Keratinocyte (primary cell): ENCODE measurements around the gene PLD4. TPM values are rescaled to one million over a fixed set of nuclear protein-coding genes. Genes with fewer than 3 reads are reported as not detected.
"Not testable (repeated sequence)": the region's sequence is repeated elsewhere in the genome, so short reads cannot be mapped to it uniquely, and the experiment has no call there.

Source experiments
- DNase-seq: peaks from one replicate; pipeline ENCODE4 v3.0.0-alpha.2; 2011; ENCODE audit warnings: low read depth, missing footprints, low spot score
- FAIRE-seq: peaks from 2 replicates; lab custom pipeline; 2011; peaks lifted over from hg19 to GRCh38; lab: Jason Lieb, UNC
- H2AFZ ChIP-seq: 2 replicates; pipeline ENCODE4 v1.6.0; 2012; ENCODE audit warnings: low read length, control low read depth, inconsistent platforms; ENCODE audit not compliant: control insufficient read depth
- H3K27ac ChIP-seq: 2 replicates; pipeline ENCODE4 v1.5.1; 2011; ENCODE audit warnings: low read length; ENCODE audit not compliant: control insufficient read depth, insufficient read depth
- H3K27me3 ChIP-seq: 3 replicates; pipeline ENCODE4 v1.6.0; 2011; ENCODE audit warnings: low read length; ENCODE audit not compliant: control insufficient read depth, insufficient read depth; ENCODE audit errors: extremely low read depth
- H3K36me3 ChIP-seq, 2 experiments: 2 replicates in 1 of 2; 3 replicates in 1 of 2; pipeline ENCODE4 v1.5.1; 2011; ENCODE audit warnings: low read length in 2 of 2, mild to moderate bottlenecking in 1 of 2; ENCODE audit not compliant: control insufficient read depth in 2 of 2, insufficient read depth in 2 of 2; ENCODE audit errors: extremely low read depth in 1 of 2
- H3K4me1 ChIP-seq: 3 replicates; pipeline ENCODE4 v1.5.1; 2011; ENCODE audit warnings: low read length; ENCODE audit not compliant: control insufficient read depth, insufficient read depth; ENCODE audit errors: extremely low read depth
- H3K4me2 ChIP-seq: 3 replicates; pipeline ENCODE4 v1.6.0; 2011; ENCODE audit warnings: low read depth, low read length; ENCODE audit not compliant: control insufficient read depth, insufficient read depth; ENCODE audit errors: extremely low read depth
- H3K4me3 ChIP-seq, 3 experiments: fragments of 200-600 bp in 1 of 3; sonication (generic) in 1 of 3; 2 replicates in 2 of 3; 3 replicates in 1 of 3; pipeline ENCODE4 v1.5.1; 2011 to 2016; ENCODE audit warnings: low read length in 3 of 3, mild to moderate bottlenecking in 3 of 3, control low read depth in 2 of 3, inconsistent platforms in 1 of 3, low read depth in 1 of 3, mixed read lengths in 1 of 3, mixed run types in 1 of 3, moderate library complexity in 1 of 3; ENCODE audit not compliant: control insufficient read depth in 2 of 3, insufficient read depth in 2 of 3; ENCODE audit errors: extremely low read depth in 1 of 3
- H3K79me2 ChIP-seq: 2 replicates; pipeline ENCODE4 v1.6.0; 2012; ENCODE audit warnings: low read length; ENCODE audit not compliant: control insufficient read depth, insufficient read depth
- H3K9ac ChIP-seq: 3 replicates; pipeline ENCODE4 v1.6.0; 2011; ENCODE audit warnings: low read length; ENCODE audit not compliant: control insufficient read depth, insufficient read depth; ENCODE audit errors: extremely low read depth
- H3K9me1 ChIP-seq: 3 replicates; pipeline ENCODE4 v1.6.0; 2011; ENCODE audit warnings: low read length; ENCODE audit not compliant: control insufficient read depth, insufficient read depth; ENCODE audit errors: extremely low read depth
- H3K9me3 ChIP-seq: 2 replicates; pipeline ENCODE4 v1.5.1; 2012; ENCODE audit warnings: low read depth, low read length; ENCODE audit not compliant: control insufficient read depth
- H4K20me1 ChIP-seq: 3 replicates; pipeline ENCODE4 v1.6.0; 2011; ENCODE audit warnings: low read length; ENCODE audit not compliant: control insufficient read depth, insufficient read depth; ENCODE audit errors: extremely low read depth
- EZH2 ChIP-seq: IDR thresholded peaks from one replicate; pipeline ENCODE4 v1.6.1; 2012; ENCODE audit warnings: inconsistent platforms, mild to moderate bottlenecking, low read length, moderate library complexity
- dilution Hi-C: fragments of 300-500 bp; cut with MboI; formaldehyde crosslinking; loops from one replicate; pipeline ENCODE4 v1.7.0; 2020; ENCODE audit warnings: low sequenced_read_pairs; ENCODE audit not compliant: extremely low pct_ligation_motif_present
- polyA plus RNA-seq, 5 experiments: library from polyadenylated mRNA; depleted of rRNA in 3 of 5; stranded (reverse) in 3 of 5; stranded (forward) in 1 of 5; unstranded in 1 of 5; fragments of >200 nt; gene quantifications; 1 replicate in 1 of 5; 2 replicates in 3 of 5; 3 replicates in 1 of 5; pipeline versions ENCODE4 v1.2.1 to v1.2.3, GENCODE V29; 2011 to 2012; ENCODE audit warnings: missing spikeins in 2 of 5, low read depth in 1 of 5, low replicate concordance in 1 of 5
- TF ChIP-seq, protein P1 (sequence below), 3 experiments: IDR thresholded peaks in 1 of 3; conservative IDR thresholded peaks in 1 of 3; optimal IDR thresholded peaks in 1 of 3; 2 replicates in 2 of 3; 3 replicates in 1 of 3; pipeline versions ENCODE3 to v1.5.1; 2011; ENCODE audit warnings: low read length in 3 of 3, mild to moderate bottlenecking in 3 of 3, moderate library complexity in 2 of 3, control low read depth in 1 of 3, inconsistent platforms in 1 of 3; ENCODE audit not compliant: insufficient read depth in 2 of 3; ENCODE audit errors: extremely low read depth in 1 of 3

The PLD4 gene
- polyA plus RNA-seq, 1 donor (not counting 4 experiments of a cell fraction or from before 2014, with no cell fraction given) = not detected

- not testable (repeated sequence) for FAIRE-seq, H3K4me1 ChIP-seq
Observed at GRCh38 chr14:104947201-104947600, 22.5 kb downstream of the PLD4 start.

GRCh38 chr14:104947881-104948735, 23.4 kb downstream of the PLD4 start:
- FAIRE-seq, H3K4me1 ChIP-seq, H2AFZ ChIP-seq, dilution Hi-C loops, H3K9me1 ChIP-seq, H3K9me3 ChIP-seq, H3K4me2 ChIP-seq, H3K27ac ChIP-seq, DNase-seq, H3K79me2 ChIP-seq, H4K20me1 ChIP-seq, H3K9ac ChIP-seq, H3K4me3 ChIP-seq, H3K27me3 ChIP-seq: not testable (repeated sequence)
- peaks cover 1 to 19% of the 10 kb centered on the region in 2 experiments for H3K36me3 ChIP-seq

More at GRCh38 chr14:104947201-104947600, 22.5 kb downstream of the PLD4 start:
- H3K9ac ChIP-seq, H3K27ac ChIP-seq, H2AFZ ChIP-seq, DNase-seq, H3K4me3 ChIP-seq, H3K9me1 ChIP-seq, dilution Hi-C loops, H3K79me2 ChIP-seq, H4K20me1 ChIP-seq, H3K4me2 ChIP-seq, H3K27me3 ChIP-seq, H3K9me3 ChIP-seq: not testable (repeated sequence)
- peaks cover 1 to 21% of the 10 kb centered on the region in 2 experiments for H3K36me3 ChIP-seq

GRCh38 chr14:104948736-104949031, 24.0 kb downstream of the PLD4 start:
- no peaks in the 10 kb centered on the region for H3K27me3 ChIP-seq

GRCh38 chr14:104949406-104949955, 24.8 kb downstream of the PLD4 start:
- dilution Hi-C loops, H3K9me3 ChIP-seq, H2AFZ ChIP-seq, H3K9ac ChIP-seq, H3K4me3 ChIP-seq, H3K79me2 ChIP-seq, FAIRE-seq, DNase-seq, H3K9me1 ChIP-seq, H3K4me2 ChIP-seq, H3K4me1 ChIP-seq, H3K27me3 ChIP-seq, H3K27ac ChIP-seq, H4K20me1 ChIP-seq: not testable (repeated sequence)
- peaks cover 13 to 28% of the 10 kb centered on the region in 2 experiments for H3K36me3 ChIP-seq

More at GRCh38 chr14:104948736-104949031, 24.0 kb downstream of the PLD4 start:
- no peak for DNase-seq
- Histone ChIP-seq H3K9me1 (no peaks in the 10 kb centered on the region), H3K4me1 (no peaks in the 10 kb centered on the region), H2AFZ (no peak overlapping the region), H3K4me2 (no peak overlapping the region), H3K79me2 (no peaks in the 10 kb centered on the region), H3K4me3 (no peak overlapping the region), H3K9me3 (no peaks in the 10 kb centered on the region), H3K27ac (no peak overlapping the region), H3K36me3 (peaks cover 7 to 22% of the 10 kb centered on the region in 2 experiments), H3K9ac (no peak overlapping the region), H4K20me1 (peaks cover 3% of the 10 kb centered on the region)
- no peak for TF ChIP-seq EZH2
- TF ChIP-seq, protein P1, sequence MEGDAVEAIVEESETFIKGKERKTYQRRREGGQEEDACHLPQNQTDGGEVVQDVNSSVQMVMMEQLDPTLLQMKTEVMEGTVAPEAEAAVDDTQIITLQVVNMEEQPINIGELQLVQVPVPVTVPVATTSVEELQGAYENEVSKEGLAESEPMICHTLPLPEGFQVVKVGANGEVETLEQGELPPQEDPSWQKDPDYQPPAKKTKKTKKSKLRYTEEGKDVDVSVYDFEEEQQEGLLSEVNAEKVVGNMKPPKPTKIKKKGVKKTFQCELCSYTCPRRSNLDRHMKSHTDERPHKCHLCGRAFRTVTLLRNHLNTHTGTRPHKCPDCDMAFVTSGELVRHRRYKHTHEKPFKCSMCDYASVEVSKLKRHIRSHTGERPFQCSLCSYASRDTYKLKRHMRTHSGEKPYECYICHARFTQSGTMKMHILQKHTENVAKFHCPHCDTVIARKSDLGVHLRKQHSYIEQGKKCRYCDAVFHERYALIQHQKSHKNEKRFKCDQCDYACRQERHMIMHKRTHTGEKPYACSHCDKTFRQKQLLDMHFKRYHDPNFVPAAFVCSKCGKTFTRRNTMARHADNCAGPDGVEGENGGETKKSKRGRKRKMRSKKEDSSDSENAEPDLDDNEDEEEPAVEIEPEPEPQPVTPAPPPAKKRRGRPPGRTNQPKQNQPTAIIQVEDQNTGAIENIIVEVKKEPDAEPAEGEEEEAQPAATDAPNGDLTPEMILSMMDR (optimal IDR thresholded peaks at IDR 0.05 in 1 of 3, IDR thresholded peaks at IDR 0.05 in 1 of 3, conservative IDR thresholded peaks at IDR 0.05 in 1 of 3; ENCODE audit: extremely low read depth in 1 of 3, insufficient read depth in 2 of 3, low read length in 3 of 3) = no peak
- FAIRE-seq = no peak
- dilution Hi-C loops = no loop called here
